ENCODE results near the gene JPH4. TPM values are rescaled to one million over a fixed set of nuclear protein-coding genes. Genes with fewer than 3 reads are reported as not detected.
"Not testable (repeated sequence)": the region's sequence is repeated elsewhere in the genome, so short reads cannot be mapped to it uniquely, and the experiment has no call there.

JPH4 gene
- total RNA-seq, 1 donor from 2014 or later, result 0.22 TPM

- ATAC-seq; intact Hi-C loops (cut with micrococcal nuclease); DNase-seq: not testable (repeated sequence)
Measured at GRCh38 chr14:23583761-23584526, 5.4 kb upstream of the JPH4 start.

GRCh38 chr14:23582906-23583760 lies 4.5 kb upstream of the JPH4 start:
- no peak for ATAC-seq
- no peak for DNase-seq
- intact Hi-C loops (cut with micrococcal nuclease), result no loop called here

GRCh38 chr14:23580948-23581281 lies 2.3 kb upstream of the JPH4 start:
- ATAC-seq, result no peak
- DNase-seq, result no peak
- intact Hi-C loops (cut with micrococcal nuclease), result no loop called here

GRCh38 chr14:23580152-23580926 lies 1.7 kb upstream of the JPH4 start:
- DNase-seq (no peak), ATAC-seq (no peak)
- intact Hi-C loops (cut with micrococcal nuclease), result no loop called here

- no peak for ATAC-seq
- intact Hi-C loops (cut with micrococcal nuclease), result no loop called here
- DNase-seq, result no peak
Measured at GRCh38 chr14:23579739-23580138, 1.1 kb upstream of the JPH4 start.

GRCh38 chr14:23579311-23579630 lies 681 bp upstream of the JPH4 start:
- intact Hi-C loops (cut with micrococcal nuclease), result no loop called here
- DNase-seq, result no peak
- ATAC-seq, result no peak

- intact Hi-C loops (cut with micrococcal nuclease), result no loop called here
- ATAC-seq (no peak), DNase-seq (no peak)
Measured at GRCh38 chr14:23577710-23578392, 739 bp downstream of the JPH4 start.

- intact Hi-C loops (cut with micrococcal nuclease), result no loop called here
- ATAC-seq (peak; percentile 35), DNase-seq (no peak)
Measured at GRCh38 chr14:23577004-23577681, 1.4 kb downstream of the JPH4 start.

- no peak for ATAC-seq
- intact Hi-C loops (cut with micrococcal nuclease), result no loop called here
- no peak for DNase-seq
Measured at GRCh38 chr14:23573384-23574015, 5.1 kb downstream of the JPH4 start.

- DNase-seq (no peak), ATAC-seq (peak; percentile 53)
- intact Hi-C loops (cut with micrococcal nuclease), result no loop called here
Measured at GRCh38 chr14:23572836-23573235, 5.8 kb downstream of the JPH4 start.

- intact Hi-C loops (cut with micrococcal nuclease), result no loop called here
- no peak for ATAC-seq
- no peak for DNase-seq
Measured at GRCh38 chr14:23572524-23572828, 6.1 kb downstream of the JPH4 start.

- ATAC-seq (no peak), DNase-seq (no peak)
- intact Hi-C loops (cut with micrococcal nuclease), result no loop called here
Measured at GRCh38 chr14:23571701-23572523, 6.7 kb downstream of the JPH4 start.

- intact Hi-C loops (cut with micrococcal nuclease), result no loop called here
- ATAC-seq, result no peak
- DNase-seq, result no peak
Measured at GRCh38 chr14:23570806-23571483, 7.6 kb downstream of the JPH4 start.

GRCh38 chr14:23569443-23570151 lies 9.0 kb downstream of the JPH4 start:
- ATAC-seq, result peak; percentile 18
- no peak for DNase-seq
- intact Hi-C loops (cut with micrococcal nuclease), result no loop called here

GRCh38 chr14:23568600-23569331 lies 9.8 kb downstream of the JPH4 start:
- intact Hi-C loops (cut with micrococcal nuclease), result no loop called here
- no peak for ATAC-seq
- no peak for DNase-seq

GRCh38 chr14:23568021-23568599 lies 10.5 kb downstream of the JPH4 start:
- ATAC-seq (no peak), DNase-seq (no peak)
- intact Hi-C loops (cut with micrococcal nuclease), result no loop called here

Measured in left ventricle myocardium superior (tissue), 1 donor.